GM12873 (cell line): ENCODE data around the gene PTPRM.

ENCODE experiments used
- TF ChIP-seq, protein P1 (sequence below): IDR thresholded peaks from 2 replicates; pipeline ENCODE4 v1.5.1; 2012; ENCODE audit warnings: low read depth, mild to moderate bottlenecking, moderate library complexity, low read length, control low read depth; ENCODE audit not compliant: insufficient read depth; ENCODE audit errors: missing control alignments

The PTPRM gene

DNA sequence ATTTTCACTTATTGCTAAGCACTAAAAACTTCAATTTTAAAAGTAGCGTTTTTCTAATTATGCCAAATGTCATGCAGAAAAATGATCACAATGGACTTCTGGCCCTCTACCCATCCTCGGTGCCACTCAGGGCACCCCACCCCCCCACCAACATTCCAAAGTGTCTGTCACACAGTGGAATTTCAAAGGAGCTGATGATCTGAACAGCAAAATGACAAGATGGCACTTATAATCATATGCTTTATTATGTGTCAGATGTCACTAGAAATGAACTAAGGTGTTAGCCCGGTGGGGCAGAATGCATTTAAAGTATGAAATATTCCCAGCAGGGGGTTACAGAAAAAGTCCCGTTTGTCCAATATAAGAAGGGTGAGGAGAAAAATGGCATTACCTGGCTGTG, 681.5 kb downstream of the PTPRM start:
- TF ChIP-seq, protein P1, sequence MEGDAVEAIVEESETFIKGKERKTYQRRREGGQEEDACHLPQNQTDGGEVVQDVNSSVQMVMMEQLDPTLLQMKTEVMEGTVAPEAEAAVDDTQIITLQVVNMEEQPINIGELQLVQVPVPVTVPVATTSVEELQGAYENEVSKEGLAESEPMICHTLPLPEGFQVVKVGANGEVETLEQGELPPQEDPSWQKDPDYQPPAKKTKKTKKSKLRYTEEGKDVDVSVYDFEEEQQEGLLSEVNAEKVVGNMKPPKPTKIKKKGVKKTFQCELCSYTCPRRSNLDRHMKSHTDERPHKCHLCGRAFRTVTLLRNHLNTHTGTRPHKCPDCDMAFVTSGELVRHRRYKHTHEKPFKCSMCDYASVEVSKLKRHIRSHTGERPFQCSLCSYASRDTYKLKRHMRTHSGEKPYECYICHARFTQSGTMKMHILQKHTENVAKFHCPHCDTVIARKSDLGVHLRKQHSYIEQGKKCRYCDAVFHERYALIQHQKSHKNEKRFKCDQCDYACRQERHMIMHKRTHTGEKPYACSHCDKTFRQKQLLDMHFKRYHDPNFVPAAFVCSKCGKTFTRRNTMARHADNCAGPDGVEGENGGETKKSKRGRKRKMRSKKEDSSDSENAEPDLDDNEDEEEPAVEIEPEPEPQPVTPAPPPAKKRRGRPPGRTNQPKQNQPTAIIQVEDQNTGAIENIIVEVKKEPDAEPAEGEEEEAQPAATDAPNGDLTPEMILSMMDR = no peak

- TF ChIP-seq, protein P1 = no peak
Observed at GRCh38 chr18:8249811-8250210, 682.7 kb downstream of the PTPRM start.

- TF ChIP-seq, protein P1 = no peak
Observed at GRCh38 chr18:8252371-8252770, 685.3 kb downstream of the PTPRM start.

DNA sequence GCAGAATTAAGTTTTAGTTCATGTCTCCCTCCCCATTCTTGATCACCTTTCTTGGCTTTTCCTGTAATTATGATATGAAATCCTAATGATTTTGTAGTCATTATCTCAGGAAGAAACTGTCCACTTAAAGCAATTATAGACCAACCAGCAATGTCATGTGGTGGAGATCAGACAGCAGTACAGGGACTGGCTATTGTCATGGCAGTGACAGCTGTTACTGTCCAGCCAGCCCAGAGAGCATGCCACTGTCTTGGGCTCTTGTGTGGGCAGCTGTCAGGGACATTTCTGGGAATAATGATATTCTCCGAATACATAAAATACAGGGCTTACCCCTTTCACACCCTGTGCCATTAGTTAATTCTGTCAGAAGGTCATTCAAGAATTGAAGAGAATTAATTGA, 686.8 kb downstream of the PTPRM start:
- TF ChIP-seq, protein P1 = no peak

DNA sequence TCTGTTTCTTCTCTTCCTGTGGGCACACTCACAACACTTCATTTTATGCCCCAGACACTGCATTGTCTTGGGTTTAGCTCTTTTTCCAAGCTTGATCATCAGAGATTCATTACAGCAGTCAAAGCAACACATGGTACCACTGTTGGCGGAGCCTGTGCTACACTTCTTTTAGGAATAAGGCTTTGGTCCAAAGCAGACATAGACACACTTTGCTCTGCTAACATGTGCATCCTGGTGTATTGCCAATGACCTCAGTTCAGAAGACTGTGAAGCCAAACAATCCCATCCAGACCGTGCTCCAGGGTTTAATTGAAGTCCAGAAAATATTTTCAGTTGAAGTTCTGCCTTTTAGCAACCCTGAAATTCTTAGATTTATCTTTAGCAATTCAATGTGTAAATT, 687.5 kb downstream of the PTPRM start:
- TF ChIP-seq, protein P1 = no peak

DNA sequence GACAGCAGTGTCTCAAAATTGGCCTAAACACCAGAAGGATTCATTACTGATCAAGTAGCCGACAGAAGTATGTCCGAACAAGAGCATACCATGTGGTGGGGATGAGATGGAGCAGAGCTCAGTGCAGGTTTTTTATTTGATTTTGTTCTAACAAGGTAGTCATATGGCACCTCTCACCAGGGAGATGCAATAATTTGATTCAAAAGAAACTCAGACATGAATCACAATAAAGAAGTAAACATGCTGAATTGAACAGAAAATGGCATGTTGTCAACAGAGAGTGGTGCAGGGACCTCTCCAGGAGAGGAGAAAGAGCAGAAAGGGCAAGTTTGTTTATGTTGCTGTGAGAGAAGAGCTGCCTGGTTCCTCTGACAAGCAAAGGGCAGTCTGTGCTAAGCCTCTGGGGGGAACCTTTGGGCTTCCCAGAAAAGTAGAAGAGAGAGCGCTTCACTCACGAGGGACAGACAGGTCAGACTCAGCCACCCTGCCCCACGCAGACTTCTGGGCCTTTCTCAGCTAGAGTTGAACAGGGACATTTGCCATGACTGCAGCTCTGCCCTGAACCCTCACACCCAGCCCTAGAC, 690.8 kb downstream of the PTPRM start:
- TF ChIP-seq, protein P1 = no peak

- TF ChIP-seq, protein P1 = no peak
Observed at GRCh38 chr18:8260319-8260718, 693.2 kb downstream of the PTPRM start.

DNA sequence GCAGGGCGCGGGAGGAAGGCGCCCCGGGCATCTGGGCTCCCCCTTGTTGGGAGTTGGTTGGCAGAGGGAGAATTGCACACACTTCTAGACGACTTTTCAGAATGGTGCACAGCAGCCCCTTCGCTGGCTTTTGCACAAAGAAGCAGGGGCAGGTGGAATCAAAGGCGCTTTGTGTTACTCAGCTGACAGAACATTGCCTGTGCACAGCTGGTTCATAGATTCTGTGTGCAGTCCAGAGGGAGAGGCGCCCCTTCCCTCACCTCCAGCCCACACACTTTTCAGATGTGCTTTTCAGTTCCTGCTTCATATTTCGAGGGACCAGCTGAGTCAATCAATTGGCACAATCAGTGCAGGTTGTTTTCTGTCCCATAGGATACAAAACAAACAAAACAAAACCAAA, 693.7 kb downstream of the PTPRM start:
- TF ChIP-seq, protein P1 = no peak
